ES-I3 (cell line): ENCODE results near the gene ECHS1.

ENCODE experiments used
- H3K36me3 ChIP-seq: 2 replicates; pipeline ENCODE4 v1.6.1; 2013; ENCODE audit warnings: mild to moderate bottlenecking, low read length, control low read depth, moderate library complexity; ENCODE audit not compliant: insufficient read depth
- H3K4me1 ChIP-seq: 2 replicates; pipeline ENCODE4 v1.6.1; 2013; ENCODE audit warnings: mild to moderate bottlenecking, control low read depth, low read length; ENCODE audit not compliant: insufficient read depth
- H3K9ac ChIP-seq: 2 replicates; pipeline ENCODE4 v1.6.1; 2013; ENCODE audit warnings: low read depth, mild to moderate bottlenecking, low read length, moderate library complexity
- H3K9me3 ChIP-seq: 2 replicates; pipeline ENCODE4 v1.6.1; 2013; ENCODE audit warnings: mild to moderate bottlenecking, low read length, moderate library complexity; ENCODE audit not compliant: control insufficient read depth, insufficient read depth

Gene ECHS1

GRCh38 chr10:133361773-133362441 lies 11.2 kb downstream of the ECHS1 start:
- H3K36me3 ChIP-seq: peaks cover 9% of the 10 kb centered on the region; the same call in 1 of the 2 replicates
- H3K9ac ChIP-seq: no peak overlapping the region
- H3K4me1 ChIP-seq: no peaks in the 10 kb centered on the region
- no peaks in the 10 kb centered on the region for H3K9me3 ChIP-seq

- no peaks in the 10 kb centered on the region for H3K9me3 ChIP-seq
- peaks cover 6% of the 10 kb centered on the region; the same call in 1 of the 2 replicates for H3K36me3 ChIP-seq
- no peaks in the 10 kb centered on the region for H3K4me1 ChIP-seq
- H3K9ac ChIP-seq: no peak overlapping the region
Observed at GRCh38 chr10:133361227-133361626, 11.9 kb downstream of the ECHS1 start.

- H3K9ac ChIP-seq: no peak overlapping the region
- no peaks in the 10 kb centered on the region for H3K9me3 ChIP-seq
- H3K36me3 ChIP-seq: no peaks in the 10 kb centered on the region; the same call in 1 of the 2 replicates
- no peaks in the 10 kb centered on the region for H3K4me1 ChIP-seq
Observed at GRCh38 chr10:133359972-133360610, 13.1 kb downstream of the ECHS1 start.

GRCh38 chr10:133359554-133359971 lies 13.6 kb downstream of the ECHS1 start:
- Histone ChIP-seq H3K9me3 (no peaks in the 10 kb centered on the region), H3K9ac (no peak overlapping the region), H3K36me3 (no peaks in the 10 kb centered on the region; the same call in 1 of the 2 replicates), H3K4me1 (no peaks in the 10 kb centered on the region)

GRCh38 chr10:133358925-133359310 lies 14.2 kb downstream of the ECHS1 start:
- Histone ChIP-seq H3K36me3 (no peaks in the 10 kb centered on the region; the same call in 1 of the 2 replicates), H3K4me1 (no peaks in the 10 kb centered on the region), H3K9ac (no peak overlapping the region), H3K9me3 (no peaks in the 10 kb centered on the region)

- Histone ChIP-seq H3K9me3 (no peaks in the 10 kb centered on the region), H3K4me1 (no peaks in the 10 kb centered on the region), H3K9ac (no peak overlapping the region; the same call in 1 of the 2 replicates), H3K36me3 (no peaks in the 10 kb centered on the region; the same call in 1 of the 2 replicates)
Observed at GRCh38 chr10:133358162-133358924, 14.8 kb downstream of the ECHS1 start.

GRCh38 chr10:133357285-133358161 lies 15.6 kb downstream of the ECHS1 start, which contains the start of gene FUOM:
FUOM (minus strand) TSS chr10:133358019; CDS start chr10:133358007, 12 bp downstream.
- Histone ChIP-seq H3K36me3 (no peaks in the 10 kb centered on the region), H3K9ac (peak within 1 kb of the TSS; percentile 91), H3K4me1 (no peaks in the 10 kb centered on the region), H3K9me3 (no peaks in the 10 kb centered on the region)

GRCh38 chr10:133356549-133357284 lies 16.4 kb downstream of the ECHS1 start:
- Histone ChIP-seq H3K4me1 (no peaks in the 10 kb centered on the region; the same call in 1 of the 2 replicates), H3K9me3 (no peaks in the 10 kb centered on the region), H3K36me3 (no peaks in the 10 kb centered on the region), H3K9ac (peak overlapping the region; percentile 91)

- Histone ChIP-seq H3K36me3 (no peaks in the 10 kb centered on the region), H3K9ac (no peak overlapping the region), H3K9me3 (no peaks in the 10 kb centered on the region), H3K4me1 (no peaks in the 10 kb centered on the region; the same call in 1 of the 2 replicates)
Observed at GRCh38 chr10:133355991-133356390, 17.2 kb downstream of the ECHS1 start.

GRCh38 chr10:133355266-133355665 lies 17.9 kb downstream of the ECHS1 start:
- no peaks in the 10 kb centered on the region; the same call in 1 of the 2 replicates for H3K4me1 ChIP-seq
- H3K9ac ChIP-seq: no peak overlapping the region
- no peaks in the 10 kb centered on the region for H3K9me3 ChIP-seq
- no peaks in the 10 kb centered on the region for H3K36me3 ChIP-seq

- Histone ChIP-seq H3K9me3 (no peaks in the 10 kb centered on the region), H3K36me3 (no peaks in the 10 kb centered on the region), H3K9ac (no peak overlapping the region), H3K4me1 (no peaks in the 10 kb centered on the region; the same call in 1 of the 2 replicates)
Observed at GRCh38 chr10:133354672-133355240, 18.4 kb downstream of the ECHS1 start.

- H3K36me3 ChIP-seq: no peaks in the 10 kb centered on the region
- no peaks in the 10 kb centered on the region; the same call in 1 of the 2 replicates for H3K4me1 ChIP-seq
- no peak overlapping the region for H3K9ac ChIP-seq
- no peaks in the 10 kb centered on the region for H3K9me3 ChIP-seq
Observed at GRCh38 chr10:133353988-133354605, 19.1 kb downstream of the ECHS1 start.
